SK-N-SH treated with all-trans-retinoic acid at 6 μM for 48 hours (cell line): ENCODE measurements around the gene PTPMT1.
"Not testable (repeated sequence)": the region's sequence is repeated elsewhere in the genome, so short reads cannot be mapped to it uniquely, and the experiment has no call there.

Source experiments
- CSRNP3 ChIP-seq: fragments of 250-450 bp; sonication (Bioruptor Pico); IDR thresholded peaks from 2 replicates; pipeline ENCODE4 v1.5.1; 2021; ENCODE audit warnings: mild to moderate bottlenecking, moderate library complexity
- ISL1 ChIP-seq: fragments of 250-450 bp; sonication (Bioruptor Pico); IDR thresholded peaks from 2 replicates; pipeline ENCODE4 v2.1.2; 2022; ENCODE audit warnings: mild to moderate bottlenecking, moderate library complexity
- PATZ1 ChIP-seq: fragments of 250-450 bp; sonication (Bioruptor Pico); IDR thresholded peaks from 2 replicates; pipeline ENCODE4 v1.8.0; 2020; ENCODE audit warnings: mild to moderate bottlenecking, moderate library complexity, borderline replicate concordance
- RARB ChIP-seq: fragments of 250-450 bp; sonication (Bioruptor Pico); IDR thresholded peaks from 2 replicates; pipeline ENCODE4 v1.8.0; 2021; ENCODE audit warnings: mild to moderate bottlenecking, moderate library complexity
- TCF4 ChIP-seq: fragments of 250-450 bp; sonication (Bioruptor Pico); IDR thresholded peaks from 2 replicates; pipeline ENCODE4 v1.8.0; 2021; ENCODE audit warnings: mild to moderate bottlenecking, moderate library complexity, borderline replicate concordance

DNA sequence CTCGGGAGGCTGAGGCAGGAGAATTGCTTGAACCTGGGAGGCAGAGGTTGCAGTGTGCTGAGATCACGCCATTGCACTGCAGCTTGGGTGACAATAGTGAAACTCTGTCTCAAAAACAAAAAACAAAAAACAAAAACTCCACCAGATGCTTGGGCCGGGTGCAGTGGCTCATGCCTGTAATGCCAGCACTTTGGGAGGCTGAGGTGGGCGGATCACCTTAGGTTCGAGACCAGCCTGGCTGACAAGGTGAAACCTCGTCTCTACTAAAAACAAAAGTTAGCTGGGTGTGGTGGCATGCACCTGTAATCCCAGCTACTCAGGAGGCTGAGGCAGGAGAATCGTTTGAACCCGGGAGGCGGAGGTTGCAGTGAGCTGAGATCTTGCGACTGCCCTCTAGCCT is 1.0 kb upstream of the PTPMT1 start:
- not testable (repeated sequence) for TF ChIP-seq CSRNP3; TCF4; ISL1 (CRISPR knock-in tag); RARB (CRISPR knock-in tag); PATZ1 (CRISPR knock-in tag)
